ENCODE results near the gene IYD. TPM values are rescaled to one million over a fixed set of nuclear protein-coding genes. Genes with fewer than 3 reads are reported as not detected.

The IYD gene
- total and polyA plus RNA-seq, 4 experiments from 2014 or later = not detected

DNA sequence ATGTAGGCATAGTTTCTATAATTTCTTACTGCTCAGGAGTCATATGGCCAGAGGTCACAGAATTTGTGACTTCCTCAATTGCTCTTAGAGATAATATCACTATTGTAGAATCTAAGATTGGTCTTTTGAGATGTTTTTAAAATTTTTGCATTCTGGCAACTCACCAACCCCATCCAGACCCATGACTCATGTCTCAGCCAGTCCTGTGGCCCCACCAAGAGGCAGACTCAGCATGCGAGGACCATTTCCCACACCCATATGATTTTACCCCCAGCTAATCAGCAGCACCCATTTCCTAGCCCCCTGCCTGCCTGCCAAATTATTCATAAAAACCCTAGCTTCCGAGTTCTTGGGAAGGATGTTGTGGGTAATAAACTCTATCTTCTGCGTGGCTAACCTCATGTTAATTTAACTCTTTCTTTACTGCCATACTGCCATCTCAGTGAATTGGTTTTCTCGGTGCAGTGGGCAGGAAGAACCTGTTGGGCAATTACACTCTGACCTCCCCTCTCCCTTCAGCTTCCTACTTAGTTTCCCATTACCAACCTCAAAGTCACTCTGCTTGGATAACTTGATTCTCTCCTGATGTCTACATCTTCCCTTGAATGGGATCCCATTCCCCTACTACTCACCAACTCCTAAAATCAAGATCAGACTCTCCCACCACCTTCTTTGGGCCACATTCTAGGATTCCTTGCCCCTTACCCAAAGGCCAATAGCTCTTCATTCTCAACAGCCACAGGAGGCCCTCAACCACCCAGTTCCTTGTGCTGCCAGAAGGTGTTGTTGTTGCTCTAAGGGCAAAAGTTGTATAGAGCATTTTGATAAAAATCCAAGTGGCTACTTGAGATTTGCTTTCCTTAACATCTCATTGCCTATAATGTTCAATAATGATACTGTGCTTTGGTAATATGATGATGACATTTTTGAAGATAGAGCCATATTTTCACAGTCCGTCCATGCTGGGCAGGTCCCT is 16.2 kb upstream of the IYD start:
- H3K36me3 ChIP-seq (ENCODE audit: insufficient read depth, low read length) = no peaks in the 10 kb centered on the region
- H3K4me3 ChIP-seq (ENCODE audit: low read length in 2 of 2) = no peak overlapping the region
- H3K27ac ChIP-seq (ENCODE audit: low read depth, low read length) = no peak overlapping the region
- no peaks in the 10 kb centered on the region for H3K4me1 ChIP-seq (ENCODE audit: insufficient read depth, low read length)
- DNase-seq = no peak
- intact Hi-C loops (cut with micrococcal nuclease) = no loop called here
- Mint-ChIP-seq H3K27ac (peak overlapping the region in 1 of 7 donors; percentile 21), H3K4me1 (no peaks in the 10 kb centered on the region), H3K36me3 (no peaks in the 10 kb centered on the region), H3K4me3 (no peak overlapping the region), H3K27me3 (peaks cover 0 to 6% of the 10 kb centered on the region in 2 donors), H3K9me3 (peaks cover 0 to 2% (median 0%) of the 10 kb centered on the region in 8 donors)
- ChIA-PET POLR2A (ENCODE audit: partially characterized antibody) (no interaction called here), CTCF (ENCODE audit: partially characterized antibody) (no interaction called here)
- H3K27me3 ChIP-seq (ENCODE audit: insufficient read depth, low read length) = no peaks in the 10 kb centered on the region
- no peaks in the 10 kb centered on the region for H3K9me3 ChIP-seq (ENCODE audit: control insufficient read depth in 1 of 2, low read length in 2 of 2)

DNA sequence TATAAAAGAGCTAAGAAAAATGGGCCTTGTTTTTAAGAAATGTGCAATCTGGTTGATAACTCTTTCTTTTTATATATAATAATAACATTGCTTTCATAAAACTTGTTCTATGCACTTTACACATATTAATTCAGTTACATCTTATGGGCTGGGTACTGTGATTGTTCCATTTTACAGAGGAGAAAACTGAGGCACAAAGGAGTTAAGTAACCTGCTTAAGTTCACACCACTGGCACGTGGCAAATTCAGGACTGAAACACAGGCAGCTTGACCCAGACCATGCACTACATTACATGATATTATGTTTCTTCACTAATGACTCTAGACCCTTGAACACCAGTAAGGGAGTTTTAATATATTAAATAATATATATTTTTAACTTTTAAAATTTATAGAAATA is 15.4 kb upstream of the IYD start:
- no peak overlapping the region for H3K4me3 Mint-ChIP-seq
- H3K9me3 ChIP-seq (ENCODE audit: control insufficient read depth in 1 of 2, low read length in 2 of 2) = no peaks in the 10 kb centered on the region
- H3K9me3 Mint-ChIP-seq = peaks cover 0 to 2% (median 0%) of the 10 kb centered on the region in 8 donors
- no peaks in the 10 kb centered on the region for H3K36me3 ChIP-seq (ENCODE audit: insufficient read depth, low read length)
- intact Hi-C loops (cut with micrococcal nuclease) = no loop called here
- no peak for DNase-seq
- CTCF ChIA-PET (ENCODE audit: partially characterized antibody) = no interaction called here
- no peak overlapping the region for H3K27ac ChIP-seq (ENCODE audit: low read depth, low read length)
- no peaks in the 10 kb centered on the region for H3K4me1 ChIP-seq (ENCODE audit: insufficient read depth, low read length)
- no peaks in the 10 kb centered on the region for H3K4me1 Mint-ChIP-seq
- no peaks in the 10 kb centered on the region for H3K27me3 ChIP-seq (ENCODE audit: insufficient read depth, low read length)
- H3K27ac Mint-ChIP-seq = no peak overlapping the region
- H3K27me3 Mint-ChIP-seq = peaks cover 0 to 4% of the 10 kb centered on the region in 2 donors
- no peaks in the 10 kb centered on the region for H3K36me3 Mint-ChIP-seq
- H3K4me3 ChIP-seq (ENCODE audit: low read length in 2 of 2) = no peak overlapping the region
- POLR2A ChIA-PET (ENCODE audit: partially characterized antibody) = no interaction called here

DNA sequence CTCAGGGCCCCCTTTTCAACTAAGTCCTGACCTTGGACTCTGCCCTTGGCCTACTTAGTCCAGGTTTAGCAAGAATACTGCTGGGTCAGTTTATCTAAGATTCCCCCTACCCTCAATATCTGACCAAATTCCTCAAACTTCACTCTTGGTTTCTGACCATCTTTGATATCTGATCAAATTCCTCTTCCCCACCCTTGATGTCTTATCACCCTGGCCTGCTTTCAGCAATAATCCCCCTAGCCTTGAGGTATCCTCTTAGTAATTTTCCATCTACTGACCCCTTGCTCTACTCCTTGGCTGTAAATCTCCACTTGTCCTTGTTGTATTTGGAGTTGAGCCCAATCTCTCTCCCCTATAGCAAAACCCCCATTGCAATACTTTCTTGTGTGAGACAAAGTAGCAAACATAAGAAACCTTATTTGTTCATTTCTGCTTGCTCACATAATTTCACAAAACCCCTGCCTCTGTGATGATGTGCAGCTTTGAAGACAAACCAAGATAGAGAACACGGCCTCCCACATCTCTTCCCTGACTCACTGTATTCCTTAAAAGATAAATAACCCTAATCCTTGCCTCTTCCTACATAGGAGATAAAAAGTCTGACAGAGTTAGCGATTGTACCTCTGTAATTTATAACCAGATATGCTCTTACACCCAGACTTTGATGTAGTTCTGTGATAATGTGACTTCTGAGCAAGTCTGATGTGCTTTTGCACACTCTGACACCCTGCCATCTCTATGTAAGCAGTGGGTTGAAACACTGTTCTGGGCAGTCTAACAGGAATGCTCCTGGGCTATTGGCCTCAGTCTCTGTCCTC is 13.8 kb upstream of the IYD start:
- no peaks in the 10 kb centered on the region for H3K27me3 ChIP-seq (ENCODE audit: insufficient read depth, low read length)
- no peaks in the 10 kb centered on the region for H3K9me3 ChIP-seq (ENCODE audit: control insufficient read depth in 1 of 2, low read length in 2 of 2)
- H3K4me3 Mint-ChIP-seq = no peak overlapping the region
- peaks cover 0 to 2% (median 0%) of the 10 kb centered on the region in 8 donors for H3K9me3 Mint-ChIP-seq
- no peak overlapping the region for H3K27ac ChIP-seq (ENCODE audit: low read depth, low read length)
- H3K36me3 ChIP-seq (ENCODE audit: insufficient read depth, low read length) = no peaks in the 10 kb centered on the region
- ChIA-PET CTCF (ENCODE audit: partially characterized antibody) (no interaction called here), POLR2A (ENCODE audit: partially characterized antibody) (no interaction called here)
- peaks cover 0 to 4% of the 10 kb centered on the region in 2 donors for H3K27me3 Mint-ChIP-seq
- H3K4me1 ChIP-seq (ENCODE audit: insufficient read depth, low read length) = no peaks in the 10 kb centered on the region
- H3K27ac Mint-ChIP-seq = no peak overlapping the region
- H3K4me3 ChIP-seq (ENCODE audit: low read length in 2 of 2) = no peak overlapping the region
- H3K36me3 Mint-ChIP-seq = no peaks in the 10 kb centered on the region
- DNase-seq = no peak
- intact Hi-C loops (cut with micrococcal nuclease) = no loop called here
- H3K4me1 Mint-ChIP-seq = no peaks in the 10 kb centered on the region

DNA sequence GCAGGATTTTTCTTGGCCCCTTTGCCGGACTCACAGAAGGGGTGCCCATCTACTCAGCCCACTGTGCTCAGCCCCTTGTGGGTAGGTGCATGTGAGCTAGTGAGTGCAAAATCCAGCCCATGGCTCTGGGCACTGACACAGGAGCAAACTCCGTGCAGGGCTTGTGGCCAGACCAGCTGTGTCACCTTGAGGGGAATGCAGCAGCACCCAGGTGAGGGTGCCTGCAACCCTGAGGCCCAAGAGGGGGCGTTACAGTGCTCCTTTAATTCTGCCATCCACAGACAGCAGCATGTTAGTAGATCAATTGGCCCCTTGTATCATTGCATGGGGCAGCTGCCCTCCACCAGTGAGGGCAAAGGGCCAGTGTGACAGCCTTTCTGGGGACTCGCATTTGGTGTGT is 12.9 kb upstream of the IYD start:
- H3K27me3 Mint-ChIP-seq = peaks cover 5 to 9% of the 10 kb centered on the region in 2 donors
- H3K36me3 Mint-ChIP-seq = no peaks in the 10 kb centered on the region
- ChIA-PET POLR2A (ENCODE audit: partially characterized antibody) (no interaction called here), CTCF (ENCODE audit: partially characterized antibody) (no interaction called here)
- Histone ChIP-seq H3K4me1 (ENCODE audit: insufficient read depth, low read length) (no peaks in the 10 kb centered on the region), H3K9me3 (ENCODE audit: control insufficient read depth in 1 of 2, low read length in 2 of 2) (no peaks in the 10 kb centered on the region), H3K36me3 (ENCODE audit: insufficient read depth, low read length) (no peaks in the 10 kb centered on the region), H3K27ac (ENCODE audit: low read depth, low read length) (no peak overlapping the region), H3K27me3 (ENCODE audit: insufficient read depth, low read length) (no peaks in the 10 kb centered on the region), H3K4me3 (ENCODE audit: low read length in 2 of 2) (no peak overlapping the region)
- DNase-seq = no peak
- intact Hi-C loops (cut with micrococcal nuclease) = no loop called here
- H3K4me3 Mint-ChIP-seq = no peak overlapping the region
- no peak overlapping the region for H3K27ac Mint-ChIP-seq
- H3K9me3 Mint-ChIP-seq = peaks cover 0 to 2% (median 0%) of the 10 kb centered on the region in 8 donors
- no peaks in the 10 kb centered on the region for H3K4me1 Mint-ChIP-seq

DNA sequence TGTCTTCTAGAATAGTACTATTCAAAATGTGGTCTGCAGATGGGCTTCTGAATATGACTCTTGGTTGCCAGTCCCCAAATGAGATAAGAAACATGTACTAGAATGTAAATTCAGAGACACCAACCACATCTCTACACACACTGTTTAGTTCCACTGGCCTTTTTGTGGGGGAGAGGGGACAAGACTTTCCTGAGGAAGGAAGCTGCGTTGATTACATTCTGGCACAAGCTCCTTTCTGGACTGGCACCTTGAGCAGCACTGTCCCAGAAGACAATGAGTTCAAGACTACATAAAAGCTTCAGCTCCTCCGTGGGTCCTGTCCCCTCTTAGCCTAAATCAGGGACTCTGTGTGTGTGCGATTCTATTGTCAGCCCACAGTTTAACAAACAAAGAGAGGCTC is 6.9 kb upstream of the IYD start:
- no peaks in the 10 kb centered on the region for H3K36me3 Mint-ChIP-seq
- H3K27ac Mint-ChIP-seq = no peak overlapping the region
- no peak overlapping the region for H3K4me3 ChIP-seq (ENCODE audit: low read length in 2 of 2)
- no peaks in the 10 kb centered on the region for H3K36me3 ChIP-seq (ENCODE audit: insufficient read depth, low read length)
- H3K9me3 Mint-ChIP-seq = peaks cover 0 to 5% (median 0%) of the 10 kb centered on the region in 8 donors
- ChIA-PET POLR2A (ENCODE audit: partially characterized antibody) (no interaction called here), CTCF (ENCODE audit: partially characterized antibody) (no interaction called here)
- H3K4me3 Mint-ChIP-seq = no peak overlapping the region
- H3K27me3 Mint-ChIP-seq = peaks cover 5 to 14% of the 10 kb centered on the region in 2 donors
- no peak for DNase-seq
- intact Hi-C loops (cut with micrococcal nuclease) = no loop called here
- no peak overlapping the region for H3K27ac ChIP-seq (ENCODE audit: low read depth, low read length)
- H3K4me1 Mint-ChIP-seq = no peaks in the 10 kb centered on the region
- no peaks in the 10 kb centered on the region for H3K9me3 ChIP-seq (ENCODE audit: control insufficient read depth in 1 of 2, low read length in 2 of 2)
- H3K4me1 ChIP-seq (ENCODE audit: insufficient read depth, low read length) = no peaks in the 10 kb centered on the region
- no peaks in the 10 kb centered on the region for H3K27me3 ChIP-seq (ENCODE audit: insufficient read depth, low read length)

DNA sequence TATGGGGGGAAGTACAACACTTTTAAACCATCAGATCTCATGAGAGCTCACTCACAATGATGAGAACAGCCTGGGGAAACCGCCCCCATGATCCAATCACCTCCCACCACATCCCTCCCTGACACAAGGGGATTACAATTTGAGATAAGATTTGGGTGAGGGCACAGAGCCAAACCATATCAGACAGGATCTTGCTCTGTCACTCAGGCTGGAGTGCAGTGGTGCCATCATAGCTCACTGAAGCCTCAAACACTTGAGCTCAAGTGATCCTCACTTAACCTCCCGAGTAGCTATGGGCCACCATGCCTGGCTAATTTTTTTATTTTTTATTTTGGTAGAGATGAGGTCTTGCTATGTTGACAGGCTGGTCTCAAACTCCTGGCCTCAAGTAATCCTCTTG is 5.1 kb upstream of the IYD start:
- Mint-ChIP-seq H3K9me3 (peaks cover 0 to 3% (median 0%) of the 10 kb centered on the region in 8 donors), H3K36me3 (no peaks in the 10 kb centered on the region), H3K27me3 (peaks cover 5 to 12% of the 10 kb centered on the region in 2 donors), H3K4me3 (no peak overlapping the region), H3K4me1 (no peaks in the 10 kb centered on the region), H3K27ac (no peak overlapping the region)
- Histone ChIP-seq H3K27ac (ENCODE audit: low read depth, low read length) (no peak overlapping the region), H3K4me3 (ENCODE audit: low read length in 2 of 2) (no peak overlapping the region), H3K27me3 (ENCODE audit: insufficient read depth, low read length) (no peaks in the 10 kb centered on the region), H3K9me3 (ENCODE audit: control insufficient read depth in 1 of 2, low read length in 2 of 2) (no peaks in the 10 kb centered on the region), H3K4me1 (ENCODE audit: insufficient read depth, low read length) (no peaks in the 10 kb centered on the region), H3K36me3 (ENCODE audit: insufficient read depth, low read length) (no peaks in the 10 kb centered on the region)
- DNase-seq = no peak
- intact Hi-C loops (cut with micrococcal nuclease) = no loop called here
- CTCF ChIA-PET (ENCODE audit: partially characterized antibody) = no interaction called here
- POLR2A ChIA-PET (ENCODE audit: partially characterized antibody) = no interaction called here

DNA sequence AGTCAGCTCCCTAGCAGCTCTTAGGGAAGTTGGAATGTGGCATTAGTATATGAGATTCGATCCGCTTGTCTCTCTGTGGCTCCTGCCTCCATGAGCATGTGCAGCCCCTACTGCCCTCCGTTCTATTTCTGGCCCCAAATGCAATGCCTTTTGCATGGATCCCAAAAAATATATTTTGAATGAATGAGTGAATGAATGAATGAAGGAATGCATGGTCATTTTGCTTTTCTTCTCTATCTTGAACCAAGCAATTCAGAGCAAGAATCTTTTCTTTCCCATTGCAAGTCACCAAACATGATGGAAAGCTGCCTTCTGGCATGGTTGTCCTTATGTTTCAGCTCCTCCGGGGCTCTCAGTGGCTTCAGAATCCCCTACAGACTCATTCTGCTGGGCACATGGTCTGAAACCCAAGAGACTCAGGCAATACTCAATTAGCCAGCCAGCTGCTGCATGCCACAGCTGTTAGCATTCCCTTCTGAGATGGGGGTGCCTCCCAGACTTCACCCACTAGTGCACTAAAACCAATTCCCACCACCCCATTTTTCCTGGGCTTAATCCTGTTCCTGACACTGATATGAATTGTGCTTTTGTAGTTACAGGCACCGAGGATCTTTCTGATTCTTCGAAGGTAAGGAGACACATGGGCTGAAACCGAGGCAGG is 2.6 kb upstream of the IYD start:
- POLR2A ChIA-PET (ENCODE audit: partially characterized antibody) = no interaction called here
- H3K27me3 Mint-ChIP-seq = peaks cover 0 to 6% of the 10 kb centered on the region in 2 donors

More for the DNA sequence above, 2.6 kb upstream of the IYD start:
- H3K27ac ChIP-seq (ENCODE audit: low read depth, low read length) = no peak overlapping the region
- CTCF ChIA-PET (ENCODE audit: partially characterized antibody) = no interaction called here
- H3K27me3 ChIP-seq (ENCODE audit: insufficient read depth, low read length) = no peaks in the 10 kb centered on the region
- H3K9me3 Mint-ChIP-seq = peaks cover 0 to 3% (median 0%) of the 10 kb centered on the region in 8 donors
- H3K9me3 ChIP-seq (ENCODE audit: control insufficient read depth in 1 of 2, low read length in 2 of 2) = no peaks in the 10 kb centered on the region
- H3K4me1 ChIP-seq (ENCODE audit: insufficient read depth, low read length) = no peaks in the 10 kb centered on the region
- intact Hi-C loops (cut with micrococcal nuclease) = no loop called here
- H3K36me3 ChIP-seq (ENCODE audit: insufficient read depth, low read length) = no peaks in the 10 kb centered on the region
- no peaks in the 10 kb centered on the region for H3K4me1 Mint-ChIP-seq
- DNase-seq = no peak
- H3K4me3 Mint-ChIP-seq = no peak overlapping the region
- H3K4me3 ChIP-seq (ENCODE audit: low read length in 2 of 2) = no peak overlapping the region
- no peak overlapping the region for H3K27ac Mint-ChIP-seq
- H3K36me3 Mint-ChIP-seq = no peaks in the 10 kb centered on the region

Measured in CD4-positive, alpha-beta memory T cell (primary cell).